ENCODE results near the gene PSMD8. TPM values are rescaled to one million over a fixed set of nuclear protein-coding genes. Genes with fewer than 3 reads are reported as not detected.
"Not testable (repeated sequence)": the region's sequence is repeated elsewhere in the genome, so short reads cannot be mapped to it uniquely, and the experiment has no call there.

The PSMD8 gene
- total RNA-seq, 1 experiment from 2014 or later = 352 TPM

DNA sequence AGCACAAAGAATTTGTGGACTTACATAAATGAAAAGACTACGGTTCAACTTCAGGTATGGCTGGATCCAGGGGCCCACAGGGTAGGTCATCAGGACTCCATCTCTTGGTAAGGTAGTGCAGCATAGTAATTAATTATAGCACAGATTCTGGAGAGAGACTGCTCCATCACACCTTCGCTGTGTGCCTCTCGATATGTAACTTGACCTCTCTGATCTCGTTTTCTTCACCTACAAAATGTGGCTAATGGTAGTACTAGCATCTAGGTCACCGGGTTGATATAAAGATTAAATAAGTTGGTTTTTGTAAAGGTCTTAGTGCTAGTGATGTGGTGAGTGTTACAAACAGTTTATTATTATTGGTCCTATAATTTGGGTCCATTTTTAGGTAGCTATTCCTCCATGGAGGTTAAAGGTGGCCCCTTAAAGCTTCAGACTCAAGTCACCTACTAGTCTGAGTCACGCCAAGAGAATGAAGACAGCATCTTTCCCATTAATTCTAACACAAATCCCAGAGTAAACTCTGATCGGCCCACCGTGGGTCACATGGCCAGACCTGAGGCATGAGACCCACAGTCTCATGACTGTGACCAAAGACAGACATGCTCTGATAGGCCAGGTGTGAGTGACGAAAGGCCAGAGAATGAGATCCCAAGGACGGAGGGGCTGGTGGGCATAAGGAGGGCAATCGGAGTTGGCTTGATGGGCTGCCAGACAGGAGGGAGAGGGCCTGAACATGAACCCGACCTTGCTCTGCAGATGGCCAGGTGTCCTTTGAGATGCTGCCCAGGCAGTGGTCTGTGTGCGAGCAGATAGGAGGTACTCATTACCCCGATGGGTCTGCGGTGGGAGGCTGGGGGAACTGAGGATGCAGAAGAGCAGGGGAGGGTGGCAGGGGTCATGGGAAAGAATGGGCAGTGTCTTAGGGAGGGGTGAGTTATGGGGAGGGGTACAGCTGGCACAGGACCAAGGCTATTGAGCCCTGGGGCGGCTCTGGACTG is 18.3 kb upstream of the PSMD8 start:
- Histone ChIP-seq H3K4me1 (peaks cover 8% of the 10 kb centered on the region), H3K27me3 (peaks cover 16% of the 10 kb centered on the region), H3K4me3 (no peak overlapping the region), H3K36me3 (no peaks in the 10 kb centered on the region), H3K9me3 (replicated peaks) (no peaks in the 10 kb centered on the region), H3K27ac (no peak overlapping the region)
- DNase-seq = no peak

DNA sequence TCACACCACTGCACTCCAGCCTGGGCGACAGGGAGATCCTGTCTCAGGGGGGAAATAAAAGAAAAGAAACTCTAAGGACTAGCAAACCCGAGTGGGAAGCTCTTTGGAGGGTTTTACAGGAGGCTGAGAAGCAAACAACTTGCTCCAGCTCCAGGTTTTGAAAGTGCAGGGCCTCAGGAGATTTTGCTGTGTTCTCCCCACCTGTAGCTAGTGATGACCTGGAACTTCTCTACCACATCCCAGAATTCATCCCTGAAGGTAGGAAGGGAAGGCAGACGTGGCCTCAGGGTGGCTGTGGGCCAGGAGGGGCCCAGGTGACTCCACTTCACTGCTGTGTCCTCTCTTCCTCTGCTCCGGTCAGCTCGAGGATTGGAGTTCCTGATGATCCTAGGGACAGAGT is 16.3 kb upstream of the PSMD8 start:
- no peak for DNase-seq
- Histone ChIP-seq H3K9me3 (replicated peaks) (no peaks in the 10 kb centered on the region), H3K4me1 (peaks cover 4% of the 10 kb centered on the region; the same call in 1 of the 2 replicates), H3K4me3 (no peak overlapping the region), H3K27ac (no peak overlapping the region), H3K27me3 (peaks cover 16% of the 10 kb centered on the region), H3K36me3 (no peaks in the 10 kb centered on the region)

GRCh38 chr19:38359242-38360021 is 14.9 kb upstream of the PSMD8 start:
- no peaks in the 10 kb centered on the region for H3K9me3 ChIP-seq (replicated peaks)
- no peaks in the 10 kb centered on the region for H3K36me3 ChIP-seq
- peaks cover 3% of the 10 kb centered on the region; the same call in 1 of the 2 replicates for H3K4me1 ChIP-seq
- H3K27ac ChIP-seq = no peak overlapping the region
- no peak for DNase-seq
- H3K4me3 ChIP-seq = no peak overlapping the region
- peaks cover 16% of the 10 kb centered on the region for H3K27me3 ChIP-seq

GRCh38 chr19:38360351-38360750 is 14.0 kb upstream of the PSMD8 start:
- Histone ChIP-seq H3K4me3 (no peak overlapping the region), H3K27ac (no peak overlapping the region), H3K36me3 (no peaks in the 10 kb centered on the region), H3K4me1 (peaks cover 3% of the 10 kb centered on the region; the same call in 1 of the 2 replicates), H3K9me3 (replicated peaks) (no peaks in the 10 kb centered on the region), H3K27me3 (peaks cover 16% of the 10 kb centered on the region)
- no peak for DNase-seq

- H3K9me3 ChIP-seq (replicated peaks) = no peaks in the 10 kb centered on the region
- DNase-seq = no peak
- H3K4me1 ChIP-seq = peaks cover 3% of the 10 kb centered on the region; the same call in 1 of the 2 replicates
- H3K36me3 ChIP-seq = no peaks in the 10 kb centered on the region
- H3K4me3 ChIP-seq = no peak overlapping the region; the same call in 1 of the 2 replicates
- H3K27ac ChIP-seq = no peak overlapping the region
- H3K27me3 ChIP-seq = peaks cover 14% of the 10 kb centered on the region
Observed at GRCh38 chr19:38360839-38361631, 13.3 kb upstream of the PSMD8 start.

DNA sequence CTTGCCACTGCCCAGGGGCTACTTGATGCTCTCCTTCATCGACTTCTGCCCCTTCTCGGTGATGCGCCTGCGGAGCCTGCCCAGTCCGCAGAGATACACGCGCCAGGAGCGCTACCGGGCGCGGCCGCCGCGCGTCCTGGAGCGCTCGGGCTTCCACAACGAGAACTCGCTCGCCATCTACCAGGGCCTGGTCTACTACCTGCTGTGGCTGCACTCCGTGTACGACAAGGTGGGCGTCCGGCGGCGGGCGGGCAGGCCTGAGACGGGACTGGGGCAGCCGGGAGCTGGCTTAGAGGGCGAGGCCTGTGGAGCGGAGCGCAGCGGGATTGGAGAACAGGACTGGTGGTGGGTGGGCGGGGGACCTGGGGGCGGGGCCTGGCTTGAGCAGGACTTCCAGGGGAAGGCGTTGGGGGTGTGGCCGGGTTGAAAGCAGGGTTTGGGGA is 12.7 kb upstream of the PSMD8 start:
- Histone ChIP-seq H3K4me3 (peak overlapping the region; percentile 58), H3K4me1 (peaks cover 3% of the 10 kb centered on the region; the same call in 1 of the 2 replicates), H3K9me3 (replicated peaks) (no peaks in the 10 kb centered on the region), H3K27me3 (peaks cover 8% of the 10 kb centered on the region; the same call in 1 of the 2 replicates), H3K36me3 (no peaks in the 10 kb centered on the region), H3K27ac (no peak overlapping the region)
- peak; percentile 86 to 88 for DNase-seq

DNA sequence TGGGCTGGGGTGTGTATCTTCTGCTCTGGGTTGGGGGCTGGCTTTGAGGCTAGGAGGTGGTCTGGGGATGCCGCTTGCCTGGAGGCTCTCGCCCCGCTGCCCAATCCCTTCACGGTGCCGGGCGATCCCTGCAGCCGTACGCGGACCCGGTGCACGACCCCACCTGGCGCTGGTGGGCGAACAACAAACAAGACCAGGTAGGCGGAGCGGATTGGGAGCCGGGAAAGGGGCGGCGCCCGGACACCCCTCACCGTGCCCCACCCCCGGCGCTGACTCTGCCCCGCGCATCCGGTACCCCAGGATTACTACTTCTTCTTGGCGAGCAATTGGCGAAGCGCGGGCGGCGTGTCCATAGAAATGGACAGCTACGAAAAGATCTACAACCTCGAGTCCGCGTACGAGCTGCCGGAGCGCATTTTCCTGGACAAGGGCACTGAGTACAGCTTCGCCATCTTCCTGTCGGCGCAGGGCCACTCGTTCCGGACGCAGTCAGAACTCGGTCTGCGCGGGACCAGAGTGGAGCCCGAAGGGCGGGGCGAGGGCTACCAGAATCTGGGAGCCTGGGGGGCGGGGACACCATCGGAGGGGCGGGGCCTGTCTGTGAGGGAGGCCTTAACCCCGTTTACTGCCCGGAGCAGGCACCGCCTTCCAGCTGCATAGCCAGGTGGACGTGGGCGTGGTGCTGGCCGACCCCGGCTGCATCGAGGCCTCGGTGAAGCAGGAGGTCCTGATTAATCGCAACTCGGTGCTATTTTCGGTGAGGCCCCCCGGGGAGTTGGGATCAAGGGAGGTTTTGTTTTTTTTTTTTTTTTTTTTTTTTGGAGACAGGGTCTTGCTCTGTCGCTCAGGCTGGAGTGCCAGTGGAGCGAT is 12.1 kb upstream of the PSMD8 start:
- Histone ChIP-seq H3K4me1 (peaks cover 3% of the 10 kb centered on the region; the same call in 1 of the 2 replicates), H3K27me3 (peaks cover 8% of the 10 kb centered on the region; the same call in 1 of the 2 replicates), H3K9me3 (replicated peaks) (no peaks in the 10 kb centered on the region), H3K27ac (no peak overlapping the region), H3K36me3 (no peaks in the 10 kb centered on the region), H3K4me3 (peak overlapping the region; percentile 58)
- peak; percentile 87 to 90 for DNase-seq

DNA sequence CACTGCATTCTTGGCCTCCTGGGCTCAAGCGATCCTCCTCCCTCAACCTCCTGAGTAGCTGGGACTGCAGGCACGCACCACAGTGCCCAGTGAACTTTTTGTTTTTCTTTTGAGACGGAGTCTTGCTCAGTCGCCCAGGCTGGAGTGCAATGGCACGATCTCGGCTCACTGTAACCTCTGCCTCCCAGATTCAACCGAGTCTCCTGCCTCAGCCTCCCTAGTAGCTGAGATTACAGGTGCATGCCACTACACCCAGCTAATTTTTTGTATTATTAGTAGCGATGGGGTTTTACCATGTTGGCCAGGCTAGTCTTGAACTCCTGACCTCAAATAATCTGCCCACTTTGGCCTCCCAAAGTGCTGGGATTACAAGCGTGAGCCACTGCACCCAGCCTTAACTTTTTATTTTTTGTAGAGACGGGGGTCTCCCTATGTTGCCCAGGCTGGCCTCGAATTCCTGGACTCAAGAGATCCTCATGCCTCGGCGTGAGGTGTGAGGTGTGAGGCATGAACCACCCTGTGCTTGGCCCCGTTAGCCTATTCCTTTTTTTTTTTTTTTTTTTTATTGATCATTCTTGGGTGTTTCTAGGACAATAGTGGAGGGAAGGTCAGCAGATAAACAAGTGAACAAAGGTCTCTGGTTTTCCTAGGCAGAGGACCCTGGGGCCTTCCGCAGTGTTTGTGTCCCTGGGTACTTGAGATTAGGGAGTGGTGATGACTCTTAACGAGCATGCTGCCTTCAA is 11.3 kb upstream of the PSMD8 start:
- not testable (repeated sequence) for DNase-seq; H3K36me3 ChIP-seq; H3K27ac ChIP-seq; H3K27me3 ChIP-seq; H3K9me3 ChIP-seq (replicated peaks); H3K4me1 ChIP-seq
- peak overlapping the region; percentile 58 for H3K4me3 ChIP-seq

DNA sequence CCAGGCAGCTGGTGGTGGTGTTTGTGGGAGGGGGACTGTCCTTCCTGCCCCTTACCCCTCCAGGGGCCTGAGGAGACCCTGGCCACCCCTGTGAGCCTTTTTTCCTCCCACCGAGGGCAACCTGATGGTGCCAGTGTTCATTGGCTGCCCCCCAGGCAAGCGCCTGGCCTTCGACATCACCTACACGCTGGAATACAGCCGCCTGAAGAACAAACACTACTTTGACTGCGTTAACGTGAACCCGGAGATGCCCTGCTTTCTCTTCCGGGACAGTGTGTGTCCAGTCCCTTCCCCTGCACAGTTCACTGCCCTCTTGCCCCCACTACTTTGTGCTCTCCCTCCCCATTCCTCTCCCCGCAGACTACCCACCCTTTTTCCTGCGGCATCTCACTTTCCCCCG is 7.3 kb upstream of the PSMD8 start:
- no peaks in the 10 kb centered on the region for H3K27me3 ChIP-seq
- H3K9me3 ChIP-seq (replicated peaks) = no peaks in the 10 kb centered on the region
- no peak overlapping the region for H3K27ac ChIP-seq
- DNase-seq = no peak
- H3K4me1 ChIP-seq = peaks cover 3% of the 10 kb centered on the region; the same call in 1 of the 2 replicates
- H3K36me3 ChIP-seq = no peaks in the 10 kb centered on the region
- H3K4me3 ChIP-seq = no peak overlapping the region

DNA sequence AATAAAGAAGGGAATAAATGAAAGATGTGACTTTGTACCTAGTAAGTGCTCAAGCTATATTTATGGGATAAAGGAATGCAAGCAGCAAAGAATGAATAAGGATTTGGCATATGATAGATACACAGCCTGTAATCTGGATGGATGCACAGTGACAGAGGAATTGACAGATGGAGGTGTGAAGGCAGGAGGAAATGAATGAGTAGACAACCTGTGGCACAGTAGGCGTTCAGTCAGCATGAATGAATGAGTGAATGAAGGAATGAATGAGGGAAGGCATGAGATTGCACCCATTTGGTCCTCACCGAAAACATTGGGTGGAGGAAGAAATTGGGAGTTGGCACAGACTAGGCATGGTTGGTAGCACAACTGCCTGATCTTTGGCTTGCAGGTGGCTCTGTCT is 4.8 kb upstream of the PSMD8 start:
- Histone ChIP-seq H3K4me1 (no peaks in the 10 kb centered on the region), H3K27me3 (no peaks in the 10 kb centered on the region), H3K4me3 (no peak overlapping the region), H3K27ac (no peak overlapping the region), H3K36me3 (no peaks in the 10 kb centered on the region), H3K9me3 (replicated peaks) (no peaks in the 10 kb centered on the region)
- no peak for DNase-seq

- Histone ChIP-seq H3K27me3 (no peaks in the 10 kb centered on the region), H3K9me3 (replicated peaks) (no peaks in the 10 kb centered on the region), H3K27ac (no peak overlapping the region), H3K36me3 (no peaks in the 10 kb centered on the region), H3K4me3 (no peak overlapping the region), H3K4me1 (no peaks in the 10 kb centered on the region)
- DNase-seq = no peak
Observed at GRCh38 chr19:38370299-38370698, 4.1 kb upstream of the PSMD8 start.

DNA sequence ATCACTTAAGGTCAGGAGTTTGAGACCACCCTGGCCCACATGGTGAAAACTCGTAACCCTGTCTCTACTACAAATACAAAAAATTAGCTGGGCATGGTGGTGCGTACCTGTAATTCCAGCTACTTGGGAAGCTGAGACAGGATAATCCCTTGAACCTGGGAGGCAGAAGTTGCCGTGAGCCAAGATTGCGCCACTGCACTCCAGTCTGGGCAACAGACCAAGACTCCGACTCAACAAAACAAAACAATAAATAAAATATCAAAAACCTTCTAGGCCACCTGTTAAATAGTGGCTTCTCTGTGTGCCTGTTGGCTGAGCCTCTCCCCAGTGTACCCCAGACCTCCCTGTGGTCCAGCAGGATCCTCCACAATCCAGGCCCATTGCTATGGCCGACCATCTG is 3.3 kb upstream of the PSMD8 start:
- H3K4me1 ChIP-seq = peaks cover 5% of the 10 kb centered on the region; the same call in 1 of the 2 replicates
- H3K4me3 ChIP-seq = no peak overlapping the region
- DNase-seq = no peak
- H3K27ac ChIP-seq = no peak overlapping the region
- no peaks in the 10 kb centered on the region for H3K27me3 ChIP-seq
- no peaks in the 10 kb centered on the region for H3K9me3 ChIP-seq (replicated peaks)
- peaks cover 5% of the 10 kb centered on the region for H3K36me3 ChIP-seq

DNA sequence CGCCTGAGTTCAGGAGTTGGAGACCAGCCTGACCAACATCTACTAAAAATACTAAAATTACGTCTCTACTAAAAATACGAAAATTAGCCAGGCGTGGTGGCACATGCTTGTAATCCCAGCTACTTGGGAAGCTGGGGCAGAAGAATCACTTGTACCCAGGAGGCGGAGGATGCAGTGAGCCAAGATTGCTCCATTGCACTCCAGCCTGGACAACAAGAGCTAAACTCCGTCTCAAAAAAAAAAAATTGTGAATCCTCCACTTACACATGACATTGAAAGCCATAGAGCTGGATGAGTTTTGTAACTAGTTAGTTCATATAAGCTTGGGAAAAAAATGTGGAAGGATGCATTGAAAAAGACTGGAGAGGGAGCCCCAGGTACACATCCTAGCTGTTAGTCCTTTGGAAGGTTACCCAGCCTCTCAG is 452 bp upstream of the PSMD8 start:
- no peaks in the 10 kb centered on the region for H3K27me3 ChIP-seq
- peak overlapping the region; percentile 91 for H3K4me3 ChIP-seq
- H3K27ac ChIP-seq = peak overlapping the region; percentile 44
- peaks cover 6% of the 10 kb centered on the region; the same call in 1 of the 2 replicates for H3K4me1 ChIP-seq
- peaks cover 24% of the 10 kb centered on the region for H3K36me3 ChIP-seq
- no peaks in the 10 kb centered on the region for H3K9me3 ChIP-seq (replicated peaks)
- no peak for DNase-seq
